ENCODE data around the gene TAPBPL.
"Not testable (repeated sequence)": the region's sequence is repeated elsewhere in the genome, so short reads cannot be mapped to it uniquely, and the experiment has no call there.

Gene TAPBPL

DNA sequence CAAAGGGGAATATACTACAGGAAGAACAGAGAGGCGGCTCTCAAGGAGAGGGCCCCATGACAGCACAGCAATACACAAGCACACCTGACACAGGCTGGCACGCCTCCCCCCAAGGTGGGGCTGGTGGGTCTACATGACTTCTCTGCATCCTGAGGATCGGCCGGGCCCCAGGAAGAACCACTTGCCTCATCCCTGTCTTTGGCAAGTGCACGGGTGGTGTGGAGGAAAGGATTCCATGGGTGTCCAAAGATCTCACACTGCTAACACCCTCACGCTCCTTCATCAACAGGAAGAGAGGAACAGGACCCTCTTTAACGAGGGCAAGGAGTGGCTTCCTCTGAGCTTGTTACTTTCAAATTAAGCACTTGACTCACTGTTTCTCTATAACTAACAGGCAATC, 11.4 kb downstream of the TAPBPL start:
- peaks cover 76% of the 10 kb centered on the region for H3K4me1 Mint-ChIP-seq (ENCODE audit: low read depth)
- no peaks in the 10 kb centered on the region for H3K27me3 Mint-ChIP-seq (ENCODE audit: low read depth)
- H3K4me3 Mint-ChIP-seq = peak overlapping the region; percentile 91
- no peaks in the 10 kb centered on the region for H3K9me3 Mint-ChIP-seq
- peak overlapping the region; percentile 97 for H3K27ac Mint-ChIP-seq
- DNase-seq (ENCODE audit: low spot score) = no peak
- H3K36me3 Mint-ChIP-seq (ENCODE audit: low read depth) = peaks cover 85% of the 10 kb centered on the region

DNA sequence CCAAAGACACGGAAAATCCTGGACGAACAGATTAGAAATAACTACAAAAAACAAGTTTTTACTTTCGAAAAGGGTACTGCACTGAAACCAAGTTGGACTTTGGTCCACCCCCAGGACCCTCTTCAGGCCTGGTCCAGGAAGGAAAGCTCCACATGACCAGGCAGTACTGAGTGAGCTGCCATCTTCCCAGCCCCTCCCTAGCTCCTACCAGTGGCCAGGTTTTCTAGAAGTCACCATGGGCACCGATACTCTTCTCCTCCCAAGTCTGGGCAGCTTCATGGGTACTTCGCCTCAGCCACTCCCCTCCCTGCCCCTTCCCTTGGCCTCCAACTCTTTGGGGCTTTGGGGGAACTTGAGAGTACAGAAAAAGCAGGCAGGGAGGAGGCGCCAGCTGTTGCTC, 12.0 kb downstream of the TAPBPL start:
- no peak for DNase-seq (ENCODE audit: low spot score)
- Mint-ChIP-seq H3K9me3 (no peaks in the 10 kb centered on the region), H3K4me3 (peak overlapping the region; percentile 91), H3K4me1 (ENCODE audit: low read depth) (peaks cover 76% of the 10 kb centered on the region), H3K27ac (peak overlapping the region; percentile 97), H3K36me3 (ENCODE audit: low read depth) (peaks cover 85% of the 10 kb centered on the region), H3K27me3 (ENCODE audit: low read depth) (no peaks in the 10 kb centered on the region)

DNA sequence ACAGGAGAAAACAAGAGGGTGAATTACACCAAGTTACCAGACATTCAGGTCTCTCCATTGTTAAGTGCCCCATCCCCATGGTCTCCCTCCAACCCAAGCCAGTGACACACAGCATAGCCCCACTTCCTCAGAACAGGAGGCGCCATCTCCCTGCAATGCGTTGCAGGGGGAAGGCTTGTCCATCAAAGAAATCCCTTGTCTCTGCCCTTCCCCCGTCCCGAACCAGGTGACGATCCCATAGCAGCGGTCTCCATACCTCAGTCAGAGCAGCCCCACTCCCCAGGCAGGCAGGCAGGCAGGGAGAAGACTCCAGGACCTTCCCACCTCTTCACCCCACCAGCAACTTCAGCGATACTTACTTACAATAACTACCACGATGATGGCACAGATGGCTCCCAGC, 12.7 kb downstream of the TAPBPL start:
- Mint-ChIP-seq H3K27ac (peak overlapping the region; percentile 97), H3K9me3 (no peaks in the 10 kb centered on the region), H3K4me3 (peak overlapping the region; percentile 61), H3K4me1 (ENCODE audit: low read depth) (peaks cover 77% of the 10 kb centered on the region), H3K27me3 (ENCODE audit: low read depth) (no peaks in the 10 kb centered on the region), H3K36me3 (ENCODE audit: low read depth) (peaks cover 85% of the 10 kb centered on the region)
- no peak for DNase-seq (ENCODE audit: low spot score)

- Mint-ChIP-seq H3K9me3 (no peaks in the 10 kb centered on the region), H3K27ac (peak overlapping the region; percentile 68), H3K4me3 (peak overlapping the region; percentile 32), H3K36me3 (ENCODE audit: low read depth) (peaks cover 81% of the 10 kb centered on the region), H3K4me1 (ENCODE audit: low read depth) (peaks cover 76% of the 10 kb centered on the region), H3K27me3 (ENCODE audit: low read depth) (no peaks in the 10 kb centered on the region)
- DNase-seq (ENCODE audit: low spot score) = no peak
Observed at GRCh38 chr12:6465467-6466183, 13.8 kb downstream of the TAPBPL start.

GRCh38 chr12:6466184-6466573, 14.3 kb downstream of the TAPBPL start:
- DNase-seq (ENCODE audit: low spot score) = no peak
- H3K4me1 Mint-ChIP-seq (ENCODE audit: low read depth) = peaks cover 74% of the 10 kb centered on the region
- no peak overlapping the region for H3K4me3 Mint-ChIP-seq
- H3K36me3 Mint-ChIP-seq (ENCODE audit: low read depth) = peaks cover 77% of the 10 kb centered on the region
- H3K27me3 Mint-ChIP-seq (ENCODE audit: low read depth) = no peaks in the 10 kb centered on the region
- H3K9me3 Mint-ChIP-seq = no peaks in the 10 kb centered on the region
- H3K27ac Mint-ChIP-seq = peak overlapping the region; percentile 36

DNA sequence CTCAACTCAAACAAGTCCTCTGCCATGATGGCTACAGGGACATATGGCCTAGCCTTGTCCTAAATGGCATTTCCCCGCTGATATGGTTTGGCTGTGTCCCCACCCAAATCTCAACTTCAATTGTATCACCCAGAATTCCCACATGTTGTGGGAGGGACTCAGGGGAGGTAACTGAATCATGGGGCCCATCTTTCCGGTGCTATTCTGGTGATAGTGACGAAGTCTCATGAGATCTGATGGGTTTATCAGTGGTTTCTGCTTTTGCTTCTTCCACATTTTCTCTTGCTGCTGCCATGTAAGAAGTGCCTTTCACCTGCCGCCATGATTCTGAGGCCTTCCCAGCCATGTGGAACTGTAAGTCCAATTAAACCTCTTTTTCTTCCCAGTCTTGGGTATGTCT, 14.9 kb downstream of the TAPBPL start:
- Mint-ChIP-seq H3K27ac (peak overlapping the region; percentile 36), H3K4me1 (ENCODE audit: low read depth) (peaks cover 71% of the 10 kb centered on the region), H3K4me3 (peak overlapping the region; percentile 90), H3K36me3 (ENCODE audit: low read depth) (peaks cover 74% of the 10 kb centered on the region)
- H3K9me3 Mint-ChIP-seq; DNase-seq (ENCODE audit: low spot score); H3K27me3 Mint-ChIP-seq (ENCODE audit: low read depth): not testable (repeated sequence)

GRCh38 chr12:6467571-6468282, 15.9 kb downstream of the TAPBPL start:
- H3K9me3 Mint-ChIP-seq; H3K27me3 Mint-ChIP-seq (ENCODE audit: low read depth); DNase-seq (ENCODE audit: low spot score): not testable (repeated sequence)
- Mint-ChIP-seq H3K4me3 (peak overlapping the region; percentile 90), H3K27ac (peak overlapping the region; percentile 5), H3K4me1 (ENCODE audit: low read depth) (peaks cover 67% of the 10 kb centered on the region), H3K36me3 (ENCODE audit: low read depth) (peaks cover 64% of the 10 kb centered on the region)

DNA sequence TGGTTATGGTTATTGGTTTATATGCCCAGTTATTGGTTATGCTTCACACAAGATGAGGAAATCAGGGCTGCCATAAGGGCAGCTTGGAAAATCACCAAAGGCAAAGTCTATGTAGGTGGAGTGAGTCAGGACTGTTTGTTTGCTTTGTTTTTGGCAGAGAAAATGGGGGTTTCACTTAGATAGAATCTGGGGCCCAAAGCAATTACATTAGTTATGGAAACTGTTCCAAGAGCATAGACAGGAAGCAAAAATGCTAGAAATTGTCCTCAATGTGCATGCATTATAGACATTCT, 16.4 kb downstream of the TAPBPL start:
- Mint-ChIP-seq H3K36me3 (ENCODE audit: low read depth) (peaks cover 59% of the 10 kb centered on the region), H3K4me3 (peak overlapping the region; percentile 90), H3K27me3 (ENCODE audit: low read depth) (no peaks in the 10 kb centered on the region), H3K9me3 (no peaks in the 10 kb centered on the region), H3K27ac (peak overlapping the region; percentile 90), H3K4me1 (ENCODE audit: low read depth) (peaks cover 62% of the 10 kb centered on the region)
- no peak for DNase-seq (ENCODE audit: low spot score)

GRCh38 chr12:6469092-6469491, 17.2 kb downstream of the TAPBPL start:
- Mint-ChIP-seq H3K36me3 (ENCODE audit: low read depth) (peaks cover 51% of the 10 kb centered on the region), H3K4me3 (peak overlapping the region; percentile 90), H3K9me3 (no peaks in the 10 kb centered on the region), H3K27ac (peak overlapping the region; percentile 90), H3K4me1 (ENCODE audit: low read depth) (peaks cover 56% of the 10 kb centered on the region), H3K27me3 (ENCODE audit: low read depth) (no peaks in the 10 kb centered on the region)
- no peak for DNase-seq (ENCODE audit: low spot score)

DNA sequence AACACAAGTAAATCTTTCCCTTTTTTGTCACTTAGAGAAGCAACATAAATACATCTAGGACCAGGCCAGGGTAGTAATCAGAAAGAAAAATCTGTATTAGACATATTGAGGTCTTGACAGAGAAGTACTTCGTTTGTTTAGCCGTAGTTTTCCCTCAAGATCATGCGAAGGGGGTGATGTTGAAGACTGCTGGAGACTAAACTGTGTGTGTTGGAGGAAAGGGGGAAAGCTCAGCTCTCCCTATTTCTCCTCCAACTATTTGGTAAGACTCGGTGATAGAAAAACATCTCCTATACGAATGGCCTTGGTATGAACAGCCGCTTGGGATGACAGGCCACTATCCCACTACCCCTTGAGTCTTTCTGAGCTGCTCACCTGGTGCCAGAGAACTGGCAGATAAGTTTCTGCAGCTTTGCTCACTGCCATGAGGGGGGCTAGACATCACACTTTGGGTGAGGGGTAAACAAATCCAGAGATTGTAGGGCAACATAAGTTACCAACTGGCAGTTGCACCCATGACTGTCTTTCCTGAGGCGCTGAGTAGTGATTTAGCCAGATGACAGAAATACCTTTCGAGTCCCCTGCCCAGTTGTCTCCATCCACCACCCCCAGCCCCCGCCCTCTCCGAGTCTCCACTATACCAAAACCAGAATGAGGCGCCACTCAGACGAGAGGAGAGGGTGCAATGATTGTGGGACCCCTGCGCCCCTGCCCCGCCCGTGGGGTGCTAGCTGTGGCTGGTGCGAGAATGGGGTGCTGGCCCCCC, 17.9 kb downstream of the TAPBPL start:
- H3K27ac Mint-ChIP-seq = peak overlapping the region; percentile 90
- H3K4me3 Mint-ChIP-seq = peak overlapping the region; percentile 90
- H3K27me3 Mint-ChIP-seq (ENCODE audit: low read depth) = no peaks in the 10 kb centered on the region
- peaks cover 44% of the 10 kb centered on the region for H3K36me3 Mint-ChIP-seq (ENCODE audit: low read depth)
- peaks cover 49% of the 10 kb centered on the region for H3K4me1 Mint-ChIP-seq (ENCODE audit: low read depth)
- H3K9me3 Mint-ChIP-seq = no peaks in the 10 kb centered on the region
- no peak for DNase-seq (ENCODE audit: low spot score)

- Mint-ChIP-seq H3K4me3 (peak within 1 kb of the TSS; percentile 90), H3K36me3 (ENCODE audit: low read depth) (peaks cover 38% of the 10 kb centered on the region), H3K27ac (peak within 1 kb of the TSS; percentile 90), H3K27me3 (ENCODE audit: low read depth) (no peaks in the 10 kb centered on the region), H3K4me1 (ENCODE audit: low read depth) (peaks cover 43% of the 10 kb centered on the region), H3K9me3 (no peaks in the 10 kb centered on the region)
- peak; percentile 98 for DNase-seq (ENCODE audit: low spot score)
Observed at GRCh38 chr12:6470375-6471163, 18.7 kb downstream of the TAPBPL start, which contains the start of gene VAMP1. Gene VAMP1, minus strand, starts transcription at chr12:6470677. Its CDS starts 146 bp downstream, at chr12:6470531.

- Mint-ChIP-seq H3K9me3 (no peaks in the 10 kb centered on the region), H3K4me3 (peak overlapping the region; percentile 90), H3K36me3 (ENCODE audit: low read depth) (peaks cover 25% of the 10 kb centered on the region), H3K27me3 (ENCODE audit: low read depth) (no peaks in the 10 kb centered on the region), H3K27ac (peak overlapping the region; percentile 24), H3K4me1 (ENCODE audit: low read depth) (peaks cover 35% of the 10 kb centered on the region)
- DNase-seq (ENCODE audit: low spot score) = no peak
Observed at GRCh38 chr12:6471989-6472360, 20.1 kb downstream of the TAPBPL start.

- H3K27ac Mint-ChIP-seq = no peak overlapping the region
- H3K4me3 Mint-ChIP-seq = no peak overlapping the region
- peaks cover 21% of the 10 kb centered on the region for H3K36me3 Mint-ChIP-seq (ENCODE audit: low read depth)
- no peak for DNase-seq (ENCODE audit: low spot score)
- H3K4me1 Mint-ChIP-seq (ENCODE audit: low read depth) = peaks cover 31% of the 10 kb centered on the region
- no peaks in the 10 kb centered on the region for H3K9me3 Mint-ChIP-seq
- no peaks in the 10 kb centered on the region for H3K27me3 Mint-ChIP-seq (ENCODE audit: low read depth)
Observed at GRCh38 chr12:6472491-6472890, 20.6 kb downstream of the TAPBPL start.

Data from T-helper 2 cell treated with Interferon-gamma antibody and Interleukin-4, amounts not matched to agents 5 μg/mL and 100 μg/mL, for 36 hours (primary cell).